Peyer's patch (tissue), 4 donors: ENCODE results near the gene ATG13.

Experiments
- POLR2A ChIP-seq, 2 donors: fragments of 450-650 bp; IDR thresholded peaks; one replicate each; pipeline ENCODE4 v1.5.1; 2017; ENCODE audit warnings: antibody characterized with exemption in 2 of 2, mild to moderate bottlenecking in 2 of 2, moderate library complexity in 2 of 2
- TF ChIP-seq, protein P1 (sequence below), 6 experiments: fragments of 450-650 bp in 4 of 6; fragments of 200-600 bp in 2 of 6; sonication (generic) in 1 of 6; IDR thresholded peaks; one replicate each; pipeline ENCODE4 v1.5.1; 2017 to 2019; ENCODE audit warnings: antibody characterized with exemption in 6 of 6, mild to moderate bottlenecking in 3 of 6, moderate library complexity in 1 of 6

DNA sequence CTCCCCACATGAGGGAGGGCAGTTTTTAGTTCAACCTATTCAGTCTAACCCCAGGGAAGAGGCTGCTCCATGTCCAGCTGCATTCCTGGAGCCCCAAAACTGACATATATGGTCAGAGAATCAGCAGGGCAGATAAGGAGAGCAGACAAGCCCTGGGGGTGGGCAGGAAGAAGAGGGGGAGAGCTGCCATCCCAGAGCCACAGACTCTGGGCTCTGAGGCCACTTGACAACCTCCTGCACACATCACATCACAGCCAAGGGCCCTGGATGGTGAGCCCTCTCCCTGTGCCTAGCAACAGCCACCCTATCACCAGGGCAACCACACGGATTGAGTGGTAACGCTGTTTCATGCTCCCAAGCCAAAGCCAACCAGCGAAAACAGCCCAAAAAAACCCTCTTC lies 80.0 kb downstream of the ATG13 start:
- TF ChIP-seq, protein P1, sequence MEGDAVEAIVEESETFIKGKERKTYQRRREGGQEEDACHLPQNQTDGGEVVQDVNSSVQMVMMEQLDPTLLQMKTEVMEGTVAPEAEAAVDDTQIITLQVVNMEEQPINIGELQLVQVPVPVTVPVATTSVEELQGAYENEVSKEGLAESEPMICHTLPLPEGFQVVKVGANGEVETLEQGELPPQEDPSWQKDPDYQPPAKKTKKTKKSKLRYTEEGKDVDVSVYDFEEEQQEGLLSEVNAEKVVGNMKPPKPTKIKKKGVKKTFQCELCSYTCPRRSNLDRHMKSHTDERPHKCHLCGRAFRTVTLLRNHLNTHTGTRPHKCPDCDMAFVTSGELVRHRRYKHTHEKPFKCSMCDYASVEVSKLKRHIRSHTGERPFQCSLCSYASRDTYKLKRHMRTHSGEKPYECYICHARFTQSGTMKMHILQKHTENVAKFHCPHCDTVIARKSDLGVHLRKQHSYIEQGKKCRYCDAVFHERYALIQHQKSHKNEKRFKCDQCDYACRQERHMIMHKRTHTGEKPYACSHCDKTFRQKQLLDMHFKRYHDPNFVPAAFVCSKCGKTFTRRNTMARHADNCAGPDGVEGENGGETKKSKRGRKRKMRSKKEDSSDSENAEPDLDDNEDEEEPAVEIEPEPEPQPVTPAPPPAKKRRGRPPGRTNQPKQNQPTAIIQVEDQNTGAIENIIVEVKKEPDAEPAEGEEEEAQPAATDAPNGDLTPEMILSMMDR (IDR thresholded peaks at IDR 0.05) = no peak
- TF ChIP-seq POLR2A (IDR thresholded peaks at IDR 0.05) = no peak
